SK-N-SH (cell line): ENCODE results near the gene MAS1L.

Experiments
- EP300 ChIP-seq, 2 experiments: IDR thresholded peaks; 2 replicates each; pipeline versions ENCODE4 v1.4.0 to v1.6.1; 2012; ENCODE audit warnings: borderline replicate concordance in 1 of 2, low read depth in 1 of 2, low read length in 1 of 2
- POLR2AphosphoS5 ChIP-seq: IDR thresholded peaks from 2 replicates; pipeline ENCODE4 v1.6.1; 2012; ENCODE audit warnings: low read depth, low read length
- RAD21 ChIP-seq: IDR thresholded peaks from 2 replicates; pipeline ENCODE4 v1.6.1; 2012; ENCODE audit warnings: mild to moderate bottlenecking, low read length
- SIN3A ChIP-seq: IDR thresholded peaks from 2 replicates; pipeline ENCODE4 v1.6.1; 2012; ENCODE audit warnings: low read depth, mild to moderate bottlenecking, low read length, moderate library complexity, borderline replicate concordance
- TAF1 ChIP-seq: IDR thresholded peaks from 2 replicates; pipeline ENCODE4 v1.6.1; 2012; ENCODE audit warnings: low read depth, mild to moderate bottlenecking, low read length, moderate library complexity, borderline replicate concordance
- TF ChIP-seq, protein P1 (sequence below): fragments of 200-600 bp; sonication (generic); IDR thresholded peaks from 2 replicates; pipeline ENCODE4 v1.6.1; 2017; ENCODE audit warnings: antibody characterized with exemption, mild to moderate bottlenecking, moderate library complexity

DNA sequence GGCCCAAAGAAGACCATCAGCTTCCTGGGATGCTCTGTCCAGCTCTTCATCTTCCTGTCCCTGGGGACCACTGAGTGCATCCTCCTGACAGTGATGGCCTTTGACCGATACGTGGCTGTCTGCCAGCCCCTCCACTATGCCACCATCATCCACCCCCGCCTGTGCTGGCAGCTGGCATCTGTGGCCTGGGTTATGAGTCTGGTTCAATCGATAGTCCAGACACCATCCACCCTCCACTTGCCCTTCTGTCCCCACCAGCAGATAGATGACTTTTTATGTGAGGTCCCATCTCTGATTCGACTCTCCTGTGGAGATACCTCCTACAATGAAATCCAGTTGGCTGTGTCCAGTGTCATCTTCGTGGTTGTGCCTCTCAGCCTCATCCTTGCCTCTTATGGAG is 25.7 kb downstream of the MAS1L start:
- TF ChIP-seq TAF1 = no peak
- TF ChIP-seq, protein P1, sequence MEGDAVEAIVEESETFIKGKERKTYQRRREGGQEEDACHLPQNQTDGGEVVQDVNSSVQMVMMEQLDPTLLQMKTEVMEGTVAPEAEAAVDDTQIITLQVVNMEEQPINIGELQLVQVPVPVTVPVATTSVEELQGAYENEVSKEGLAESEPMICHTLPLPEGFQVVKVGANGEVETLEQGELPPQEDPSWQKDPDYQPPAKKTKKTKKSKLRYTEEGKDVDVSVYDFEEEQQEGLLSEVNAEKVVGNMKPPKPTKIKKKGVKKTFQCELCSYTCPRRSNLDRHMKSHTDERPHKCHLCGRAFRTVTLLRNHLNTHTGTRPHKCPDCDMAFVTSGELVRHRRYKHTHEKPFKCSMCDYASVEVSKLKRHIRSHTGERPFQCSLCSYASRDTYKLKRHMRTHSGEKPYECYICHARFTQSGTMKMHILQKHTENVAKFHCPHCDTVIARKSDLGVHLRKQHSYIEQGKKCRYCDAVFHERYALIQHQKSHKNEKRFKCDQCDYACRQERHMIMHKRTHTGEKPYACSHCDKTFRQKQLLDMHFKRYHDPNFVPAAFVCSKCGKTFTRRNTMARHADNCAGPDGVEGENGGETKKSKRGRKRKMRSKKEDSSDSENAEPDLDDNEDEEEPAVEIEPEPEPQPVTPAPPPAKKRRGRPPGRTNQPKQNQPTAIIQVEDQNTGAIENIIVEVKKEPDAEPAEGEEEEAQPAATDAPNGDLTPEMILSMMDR = no peak
- TF ChIP-seq EP300 (IDR thresholded peaks at IDR 0.05; ENCODE audit: borderline replicate concordance in 1 of 2, low read depth in 1 of 2, low read length in 1 of 2) = no peak
- TF ChIP-seq SIN3A = no peak
- TF ChIP-seq POLR2AphosphoS5 = no peak
- TF ChIP-seq RAD21 = no peak
